Measurements from ENCODE around the gene SCAP.
"Not testable (repeated sequence)": the region's sequence is repeated elsewhere in the genome, so short reads cannot be mapped to it uniquely, and the experiment has no call there.

Gene SCAP

GRCh38 chr3:47469616-47470015 is 6.1 kb downstream of the SCAP start:
- Histone ChIP-seq H3K27me3 (ENCODE audit: insufficient read depth, low read length, poor library complexity) (no peaks in the 10 kb centered on the region), H4K20me1 (ENCODE audit: insufficient read depth, low read length) (peaks cover 20% of the 10 kb centered on the region; the same call in 1 of the 2 replicates), H3K9ac (ENCODE audit: low read depth, low read length) (no peak overlapping the region), H3K79me2 (ENCODE audit: insufficient read depth, low read length) (peaks cover 92% of the 10 kb centered on the region), H3K4me2 (ENCODE audit: insufficient read depth, low read length) (no peak overlapping the region), H3K9me3 (ENCODE audit: insufficient read depth, low read length, severe bottlenecking) (no peaks in the 10 kb centered on the region), H3K36me3 (ENCODE audit: insufficient read depth, low read length) (peaks cover 8% of the 10 kb centered on the region; the same call in 1 of the 2 replicates), H3K4me3 (ENCODE audit: low read depth in 1 of 2, low read length in 2 of 2) (no peak overlapping the region), H3K27ac (ENCODE audit: low read length) (no peak overlapping the region), H2AFZ (ENCODE audit: low read depth, low read length) (no peak overlapping the region), H3K4me1 (ENCODE audit: insufficient read depth, low read length) (peaks cover 16% of the 10 kb centered on the region)
- DNase-seq (no peak), ATAC-seq (ENCODE audit: insufficient read depth, low read depth) (no peak)
- TF ChIP-seq EZH2 (IDR thresholded peaks at IDR 0.05; ENCODE audit: borderline replicate concordance, low read depth, low read length, severe bottlenecking) (no peak), CTCF (IDR thresholded peaks at IDR 0.05; ENCODE audit: borderline replicate concordance, extremely low read depth, low read length, poor library complexity, severe bottlenecking) (no peak)

GRCh38 chr3:47468315-47468714 is 7.4 kb downstream of the SCAP start:
- not testable (repeated sequence) for H3K27ac ChIP-seq (ENCODE audit: low read length); H3K4me2 ChIP-seq (ENCODE audit: insufficient read depth, low read length); H3K36me3 ChIP-seq (ENCODE audit: insufficient read depth, low read length); DNase-seq; H3K9me3 ChIP-seq (ENCODE audit: insufficient read depth, low read length, severe bottlenecking); H3K27me3 ChIP-seq (ENCODE audit: insufficient read depth, low read length, poor library complexity); H3K4me3 ChIP-seq (ENCODE audit: low read depth in 1 of 2, low read length in 2 of 2); H2AFZ ChIP-seq (ENCODE audit: low read depth, low read length); H3K9ac ChIP-seq (ENCODE audit: low read depth, low read length); H3K4me1 ChIP-seq (ENCODE audit: insufficient read depth, low read length); ATAC-seq (ENCODE audit: insufficient read depth, low read depth)
- H4K20me1 ChIP-seq (ENCODE audit: insufficient read depth, low read length) = peaks cover 15% of the 10 kb centered on the region; the same call in 1 of the 2 replicates
- H3K79me2 ChIP-seq (ENCODE audit: insufficient read depth, low read length) = peaks cover 92% of the 10 kb centered on the region

- H2AFZ ChIP-seq (ENCODE audit: low read depth, low read length) = no peak overlapping the region
- peaks cover 8% of the 10 kb centered on the region; the same call in 1 of the 2 replicates for H3K36me3 ChIP-seq (ENCODE audit: insufficient read depth, low read length)
- H3K9me3 ChIP-seq (ENCODE audit: insufficient read depth, low read length, severe bottlenecking) = no peaks in the 10 kb centered on the region
- peaks cover 91% of the 10 kb centered on the region for H3K79me2 ChIP-seq (ENCODE audit: insufficient read depth, low read length)
- DNase-seq (no peak), ATAC-seq (ENCODE audit: insufficient read depth, low read depth) (no peak)
- H4K20me1 ChIP-seq (ENCODE audit: insufficient read depth, low read length) = peaks cover 19% of the 10 kb centered on the region; the same call in 1 of the 2 replicates
- no peaks in the 10 kb centered on the region for H3K4me1 ChIP-seq (ENCODE audit: insufficient read depth, low read length)
- TF ChIP-seq EZH2 (IDR thresholded peaks at IDR 0.05; ENCODE audit: borderline replicate concordance, low read depth, low read length, severe bottlenecking) = no peak
- TF ChIP-seq CTCF (IDR thresholded peaks at IDR 0.05; ENCODE audit: borderline replicate concordance, extremely low read depth, low read length, poor library complexity, severe bottlenecking) = no peak
- no peak overlapping the region for H3K4me2 ChIP-seq (ENCODE audit: insufficient read depth, low read length)
- H3K4me3 ChIP-seq (ENCODE audit: low read depth in 1 of 2, low read length in 2 of 2) = no peak overlapping the region
- no peak overlapping the region for H3K27ac ChIP-seq (ENCODE audit: low read length)
- no peak overlapping the region for H3K9ac ChIP-seq (ENCODE audit: low read depth, low read length)
- H3K27me3 ChIP-seq (ENCODE audit: insufficient read depth, low read length, poor library complexity) = no peaks in the 10 kb centered on the region
These were observed 11.2 kb downstream of the SCAP start for GRCh38 chr3:47464588-47464987.

- DNase-seq; H3K4me3 ChIP-seq (ENCODE audit: low read depth in 1 of 2, low read length in 2 of 2); H3K27ac ChIP-seq (ENCODE audit: low read length); ATAC-seq (ENCODE audit: insufficient read depth, low read depth); H3K27me3 ChIP-seq (ENCODE audit: insufficient read depth, low read length, poor library complexity); H3K4me1 ChIP-seq (ENCODE audit: insufficient read depth, low read length); H2AFZ ChIP-seq (ENCODE audit: low read depth, low read length); H3K9me3 ChIP-seq (ENCODE audit: insufficient read depth, low read length, severe bottlenecking); H3K9ac ChIP-seq (ENCODE audit: low read depth, low read length); H3K4me2 ChIP-seq (ENCODE audit: insufficient read depth, low read length); H3K36me3 ChIP-seq (ENCODE audit: insufficient read depth, low read length): not testable (repeated sequence)
- Histone ChIP-seq H3K79me2 (ENCODE audit: insufficient read depth, low read length) (peaks cover 91% of the 10 kb centered on the region), H4K20me1 (ENCODE audit: insufficient read depth, low read length) (peaks cover 19% of the 10 kb centered on the region; the same call in 1 of the 2 replicates)
These were observed 16.1 kb downstream of the SCAP start for GRCh38 chr3:47459534-47460085.

All from DND-41 (cell line).